Liver (tissue), 9 donors: ENCODE results near the gene GTPBP6. TPM values are rescaled to one million over a fixed set of nuclear protein-coding genes. Genes with fewer than 3 reads are reported as not detected.

Source experiments
- DNase-seq: peaks from one replicate; pipeline ENCODE4 v3.0.0-alpha.2; 2017; ENCODE audit warnings: low spot score
- H3K27ac ChIP-seq, 2 donors: one replicate each; pipeline ENCODE4 v1.7.0; 2013; ENCODE audit warnings: inconsistent platforms in 2 of 2, low read length in 2 of 2, control low read depth in 1 of 2, low read depth in 1 of 2, mild to moderate bottlenecking in 1 of 2
- H3K27me3 ChIP-seq, 4 donors: one replicate each; pipeline versions ENCODE4 v1.6.1 to v1.7.0; 2013; ENCODE audit warnings: low read length in 3 of 4, inconsistent platforms in 1 of 4, mild to moderate bottlenecking in 1 of 4, moderate library complexity in 1 of 4; ENCODE audit not compliant: control insufficient read depth in 4 of 4, insufficient read depth in 4 of 4
- H3K36me3 ChIP-seq, 4 donors: one replicate each; pipeline versions ENCODE4 v1.6.1 to v1.7.0; 2013; ENCODE audit warnings: low read length in 3 of 4, mild to moderate bottlenecking in 3 of 4, low read depth in 1 of 4, moderate library complexity in 1 of 4; ENCODE audit not compliant: control insufficient read depth in 4 of 4, insufficient read depth in 3 of 4
- H3K4me1 ChIP-seq, 4 donors: one replicate each; pipeline versions ENCODE4 v1.6.1 to v1.7.0; 2013; ENCODE audit warnings: low read length in 3 of 4, mild to moderate bottlenecking in 3 of 4, moderate library complexity in 1 of 4; ENCODE audit not compliant: control insufficient read depth in 4 of 4, insufficient read depth in 4 of 4
- H3K4me3 ChIP-seq, 3 donors: one replicate each; pipeline versions ENCODE4 v1.6.1 to v1.7.0; 2013; ENCODE audit warnings: low read length in 3 of 3, control low read depth in 1 of 3, low read depth in 1 of 3, mild to moderate bottlenecking in 1 of 3
- H3K9ac ChIP-seq, 2 donors: one replicate each; pipeline ENCODE4 v1.7.0; 2013; ENCODE audit warnings: low read length in 2 of 2, mild to moderate bottlenecking in 2 of 2, moderate library complexity in 2 of 2, control low read depth in 1 of 2, low read depth in 1 of 2
- H3K9me3 ChIP-seq, 4 donors: one replicate each; pipeline versions ENCODE4 v1.6.1 to v1.7.0; 2013; ENCODE audit warnings: low read length in 3 of 4; ENCODE audit not compliant: control insufficient read depth in 4 of 4
- ATF3 ChIP-seq: IDR thresholded peaks from 2 replicates; pipeline ENCODE4 v1.6.1; 2016; ENCODE audit warnings: antibody characterized with exemption
- CTCF ChIP-seq: fragments of 150-350 bp; IDR thresholded peaks from 2 replicates; pipeline ENCODE4 v1.5.1; 2017; ENCODE audit warnings: improper control_type of control experiment, low read depth, low read length; ENCODE audit not compliant: missing input control
- EGR1 ChIP-seq, 2 donors: IDR thresholded peaks; 2 replicates each; pipeline ENCODE4 v1.6.1; 2016 to 2018; ENCODE audit warnings: antibody characterized with exemption in 2 of 2, low read depth in 2 of 2
- FOXA1 ChIP-seq: IDR thresholded peaks from 2 replicates; pipeline ENCODE4 v1.6.1; 2016; ENCODE audit warnings: antibody characterized with exemption
- FOXA2 ChIP-seq: IDR thresholded peaks from 2 replicates; pipeline ENCODE4 v1.6.1; 2016; ENCODE audit warnings: antibody characterized with exemption
- GABPA ChIP-seq, 2 donors: IDR thresholded peaks in 1 of 2; conservative IDR thresholded peaks in 1 of 2; 2 replicates each; pipeline ENCODE4 v1.6.1; 2016; ENCODE audit warnings: antibody characterized with exemption in 2 of 2, mild to moderate bottlenecking in 1 of 2, moderate library complexity in 1 of 2
- HNF4A ChIP-seq, 2 donors: conservative IDR thresholded peaks; 2 replicates each; pipeline ENCODE4 v1.6.1; 2016; ENCODE audit warnings: antibody characterized with exemption in 2 of 2, mild to moderate bottlenecking in 2 of 2
- HNF4G ChIP-seq: IDR thresholded peaks from 2 replicates; pipeline ENCODE4 v1.6.1; 2016; ENCODE audit warnings: antibody characterized with exemption
- JUND ChIP-seq, 2 donors: IDR thresholded peaks; 2 replicates each; pipeline ENCODE4 v1.6.1; 2016; ENCODE audit warnings: antibody characterized with exemption in 2 of 2
- MAX ChIP-seq: IDR thresholded peaks from 2 replicates; pipeline ENCODE4 v1.6.1; 2016; ENCODE audit warnings: antibody characterized with exemption
- NR2F2 ChIP-seq: IDR thresholded peaks from 2 replicates; pipeline ENCODE4 v1.6.1; 2016; ENCODE audit warnings: antibody characterized with exemption
- RAD21 ChIP-seq, 2 donors: IDR thresholded peaks; 2 replicates each; pipeline ENCODE4 v1.6.1; 2016; ENCODE audit warnings: antibody characterized with exemption in 2 of 2, mild to moderate bottlenecking in 2 of 2
- RXRA ChIP-seq, 2 donors: IDR thresholded peaks; 2 replicates each; pipeline ENCODE4 v1.6.1; 2017 to 2018; ENCODE audit warnings: antibody characterized with exemption in 2 of 2, mild to moderate bottlenecking in 1 of 2
- SP1 ChIP-seq: IDR thresholded peaks from 2 replicates; pipeline ENCODE4 v1.6.1; 2018; ENCODE audit warnings: antibody characterized with exemption, mild to moderate bottlenecking
- TAF1 ChIP-seq: conservative IDR thresholded peaks from 2 replicates; pipeline ENCODE4 v1.6.1; 2016; ENCODE audit warnings: antibody characterized with exemption, mild to moderate bottlenecking
- YY1 ChIP-seq: IDR thresholded peaks from 2 replicates; pipeline ENCODE4 v1.6.1; 2016; ENCODE audit warnings: antibody characterized with exemption, mild to moderate bottlenecking
- ZBTB33 ChIP-seq: IDR thresholded peaks from 2 replicates; pipeline ENCODE4 v1.6.1; 2016; ENCODE audit warnings: antibody characterized with exemption
- WGBS: extraction: QIAGEN DNeasy Blood & Tissue Kit; methylation state at CpG from one replicate; pipeline ENCODE4 v1.1.7; 2013; 5-methylcytosine and 5-hydroxymethylcytosine counted together
- polyA plus RNA-seq, 2 donors: library from polyadenylated mRNA; stranded (reverse) in 1 of 2; unstranded in 1 of 2; fragments of 200-250 nt in 1 of 2; fragments of >200 nt in 1 of 2; fragmentation: Nextera tagmentation in 1 of 2; extraction: Ambion mirVana in 1 of 2; gene quantifications; one replicate each; pipeline versions ENCODE4 v1.2.1 to v1.2.3, GENCODE V29; 2013 to 2015
- total RNA-seq, 2 donors: library from RNA; depleted of rRNA; stranded (reverse); fragments of >200 nt; gene quantifications; one replicate each; pipeline ENCODE4 v1.2.3, GENCODE V29; 2014
- TF ChIP-seq, protein P1 (sequence below): IDR thresholded peaks from 2 replicates; pipeline ENCODE4 v1.6.1; 2016; ENCODE audit warnings: antibody characterized with exemption, mild to moderate bottlenecking
- donor health status: healthy.
- donor health status: healthy.
- donor health status: healthy.
- donor health status: healthy.
- donor health status: healthy.

The GTPBP6 gene
- total and polyA plus RNA-seq, 4 donors = 11.3 to 29.2 (median 16.6) TPM

GRCh38 chrX:341541-342101 is 23.0 kb upstream of the GTPBP6 start:
- H3K27me3 ChIP-seq = no peaks in the 10 kb centered on the region
- H3K9me3 ChIP-seq = no peaks in the 10 kb centered on the region
- no peak overlapping the region for H3K27ac ChIP-seq
- 96% methylated on average over 36 of the region's 36 CpGs for WGBS
- DNase-seq = no peak
- H3K9ac ChIP-seq = no peak overlapping the region
- no peak overlapping the region for H3K4me3 ChIP-seq
- H3K4me1 ChIP-seq = no peaks in the 10 kb centered on the region
- no peak for TF ChIP-seq NR2F2
- no peak for TF ChIP-seq CTCF
- TF ChIP-seq HNF4A (conservative IDR thresholded peaks at IDR 0.05) = no peak
- no peak for TF ChIP-seq FOXA2
- no peak for TF ChIP-seq YY1
- TF ChIP-seq JUND (IDR thresholded peaks at IDR 0.05) = no peak
- TF ChIP-seq ZBTB33 = no peak
- no peak for TF ChIP-seq RAD21 (IDR thresholded peaks at IDR 0.05)
- no peak for TF ChIP-seq TAF1
- no peak for TF ChIP-seq GABPA (IDR thresholded peaks at IDR 0.05 in 1 of 2, conservative IDR thresholded peaks at IDR 0.05 in 1 of 2)
- no peak for TF ChIP-seq RXRA (IDR thresholded peaks at IDR 0.05)
- TF ChIP-seq FOXA1 = no peak
- TF ChIP-seq MAX = no peak
- TF ChIP-seq SP1 = no peak
- no peak for TF ChIP-seq ATF3
- TF ChIP-seq, protein P1, sequence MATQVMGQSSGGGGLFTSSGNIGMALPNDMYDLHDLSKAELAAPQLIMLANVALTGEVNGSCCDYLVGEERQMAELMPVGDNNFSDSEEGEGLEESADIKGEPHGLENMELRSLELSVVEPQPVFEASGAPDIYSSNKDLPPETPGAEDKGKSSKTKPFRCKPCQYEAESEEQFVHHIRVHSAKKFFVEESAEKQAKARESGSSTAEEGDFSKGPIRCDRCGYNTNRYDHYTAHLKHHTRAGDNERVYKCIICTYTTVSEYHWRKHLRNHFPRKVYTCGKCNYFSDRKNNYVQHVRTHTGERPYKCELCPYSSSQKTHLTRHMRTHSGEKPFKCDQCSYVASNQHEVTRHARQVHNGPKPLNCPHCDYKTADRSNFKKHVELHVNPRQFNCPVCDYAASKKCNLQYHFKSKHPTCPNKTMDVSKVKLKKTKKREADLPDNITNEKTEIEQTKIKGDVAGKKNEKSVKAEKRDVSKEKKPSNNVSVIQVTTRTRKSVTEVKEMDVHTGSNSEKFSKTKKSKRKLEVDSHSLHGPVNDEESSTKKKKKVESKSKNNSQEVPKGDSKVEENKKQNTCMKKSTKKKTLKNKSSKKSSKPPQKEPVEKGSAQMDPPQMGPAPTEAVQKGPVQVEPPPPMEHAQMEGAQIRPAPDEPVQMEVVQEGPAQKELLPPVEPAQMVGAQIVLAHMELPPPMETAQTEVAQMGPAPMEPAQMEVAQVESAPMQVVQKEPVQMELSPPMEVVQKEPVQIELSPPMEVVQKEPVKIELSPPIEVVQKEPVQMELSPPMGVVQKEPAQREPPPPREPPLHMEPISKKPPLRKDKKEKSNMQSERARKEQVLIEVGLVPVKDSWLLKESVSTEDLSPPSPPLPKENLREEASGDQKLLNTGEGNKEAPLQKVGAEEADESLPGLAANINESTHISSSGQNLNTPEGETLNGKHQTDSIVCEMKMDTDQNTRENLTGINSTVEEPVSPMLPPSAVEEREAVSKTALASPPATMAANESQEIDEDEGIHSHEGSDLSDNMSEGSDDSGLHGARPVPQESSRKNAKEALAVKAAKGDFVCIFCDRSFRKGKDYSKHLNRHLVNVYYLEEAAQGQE = no peak
- TF ChIP-seq HNF4G = no peak
- no peak for TF ChIP-seq EGR1 (IDR thresholded peaks at IDR 0.05; ENCODE audit: low read depth in 2 of 2)
- H3K36me3 ChIP-seq = peaks cover 0 to 6% (median 1%) of the 10 kb centered on the region in 4 donors
